ENCODE results near the gene PLXNA2.

The PLXNA2 gene

GRCh38 chr1:208240662-208241355 is 3.4 kb downstream of the PLXNA2 start:
- POLR2A ChIA-PET (ENCODE audit: low non-redundant PET): no interaction called here
- no peak for DNase-seq (ENCODE audit: low spot score)
- H3K27ac ChIP-seq: peak overlapping the region; percentile 83
- CTCF ChIA-PET: interaction anchor here (0.8 to 1.6 kb wide), 3 partner anchors 95 to 109 kb away, joined by 3 to 8 read pairs (median 7); no protein-coding TSS in a partner anchor
- TF ChIP-seq CTCF (conservative IDR thresholded peaks at IDR 0.05; ENCODE audit: low read depth): no peak

- DNase-seq (ENCODE audit: low spot score): no peak
- ChIA-PET POLR2A (ENCODE audit: low non-redundant PET) (interaction anchor here (0.5 kb wide), 1 partner anchor 17 kb away, joined by 6 read pairs; no protein-coding TSS in a partner anchor), CTCF (interaction anchor here (0.5 to 1.8 kb wide), 15 partner anchors 12 to 610 kb away, joined by 3 to 13 read pairs (median 3); no protein-coding TSS in a partner anchor)
- TF ChIP-seq CTCF (conservative IDR thresholded peaks at IDR 0.05; ENCODE audit: low read depth): no peak
- H3K27ac ChIP-seq: peak overlapping the region; percentile 83
These were observed 4.5 kb downstream of the PLXNA2 start for GRCh38 chr1:208239473-208240381.

- DNase-seq (ENCODE audit: low spot score): peak; percentile 83
- ChIA-PET CTCF (interaction anchor here (0.5 to 2.4 kb wide), 31 partner anchors 12 to 1562 kb away, joined by 3 to 14 read pairs (median 4); no protein-coding TSS in a partner anchor), POLR2A (ENCODE audit: low non-redundant PET) (interaction anchor here (0.6 kb wide), 1 partner anchor 787 kb away, joined by 3 read pairs; no protein-coding TSS in a partner anchor)
- peak overlapping the region; percentile 83 for H3K27ac ChIP-seq
- peak; percentile 87 for TF ChIP-seq CTCF (conservative IDR thresholded peaks at IDR 0.05; ENCODE audit: low read depth)
These were observed 5.3 kb downstream of the PLXNA2 start for GRCh38 chr1:208238710-208239472.

GRCh38 chr1:208237241-208237640 is 6.9 kb downstream of the PLXNA2 start:
- no peak overlapping the region for H3K27ac ChIP-seq
- DNase-seq (ENCODE audit: low spot score): peak; percentile 41
- ChIA-PET POLR2A (ENCODE audit: low non-redundant PET) (no interaction called here), CTCF (interaction anchor here (0.7 to 2.4 kb wide), 4 partner anchors 34 to 105 kb away, joined by 3 to 14 read pairs (median 3); no protein-coding TSS in a partner anchor)
- no peak for TF ChIP-seq CTCF (conservative IDR thresholded peaks at IDR 0.05; ENCODE audit: low read depth)

- CTCF ChIA-PET: interaction anchor here (0.7 to 2.4 kb wide), 2 partner anchors 23 to 104 kb away, joined by 3 to 14 read pairs; no protein-coding TSS in a partner anchor
- TF ChIP-seq CTCF (conservative IDR thresholded peaks at IDR 0.05; ENCODE audit: low read depth): no peak
- DNase-seq (ENCODE audit: low spot score): no peak
- POLR2A ChIA-PET (ENCODE audit: low non-redundant PET): no interaction called here
- H3K27ac ChIP-seq: peak overlapping the region; percentile 87
These were observed 8.0 kb downstream of the PLXNA2 start for GRCh38 chr1:208235982-208236761.

Data from RWPE1 (cell line).